HCT116 (cell line): ENCODE measurements around the gene CNST.

Experiments used
- CBX3 ChIP-seq: IDR thresholded peaks from 2 replicates; pipeline ENCODE4 v1.6.1; 2012; ENCODE audit warnings: low read depth
- CEBPB ChIP-seq: IDR thresholded peaks from 2 replicates; pipeline ENCODE4 v1.6.1; 2012; ENCODE audit warnings: low read depth
- EZH2 ChIP-seq: fragments of 200-600 bp; sonication (generic); IDR thresholded peaks from 2 replicates; pipeline ENCODE4 v1.6.1; 2017; ENCODE audit warnings: antibody characterized with exemption, mixed run types
- EZH2phosphoT487 ChIP-seq: fragments of 200-600 bp; IDR thresholded peaks from 2 replicates; pipeline ENCODE4 v1.6.1; 2018; ENCODE audit warnings: antibody characterized with exemption, borderline replicate concordance
- POLR2A ChIP-seq: IDR thresholded peaks from 2 replicates; pipeline ENCODE4 v1.7.0; 2011; ENCODE audit warnings: borderline replicate concordance; ENCODE audit not compliant: insufficient read depth, insufficient read length; ENCODE audit errors: extremely low read depth
- SRF ChIP-seq: IDR thresholded peaks from 2 replicates; pipeline ENCODE4 v1.6.1; 2012; ENCODE audit warnings: low read depth
- TCF7L2 ChIP-seq: IDR thresholded peaks from 2 replicates; pipeline ENCODE4 v1.7.0; 2011; ENCODE audit warnings: borderline replicate concordance, inconsistent platforms; ENCODE audit not compliant: insufficient read depth, insufficient read length; ENCODE audit errors: extremely low read depth
- YY1 ChIP-seq: IDR thresholded peaks from 2 replicates; pipeline ENCODE4 v1.6.1; 2011; ENCODE audit warnings: low read length, low read depth, moderate library complexity, mild to moderate bottlenecking; ENCODE audit not compliant: insufficient replicate concordance; ENCODE audit errors: extremely low read depth
- ZNF274 ChIP-seq: fragments of 200-500 bp; sonication (Bioruptor generic); IDR thresholded peaks from 2 replicates; pipeline ENCODE4 v1.6.1; 2014; ENCODE audit warnings: mild to moderate bottlenecking, low read depth, low read length, inconsistent platforms
- TF ChIP-seq, protein P1 (sequence below), 3 experiments: fragments of 200-600 bp in 1 of 3; sonication (generic) in 1 of 3; IDR thresholded peaks in 2 of 3; conservative IDR thresholded peaks in 1 of 3; 2 replicates each; pipeline ENCODE4 v1.5.1; 2012 to 2017; ENCODE audit warnings: low read depth in 2 of 3, low read length in 2 of 3, antibody characterized with exemption in 1 of 3, borderline replicate concordance in 1 of 3, control low read depth in 1 of 3, mild to moderate bottlenecking in 1 of 3, mixed read lengths in 1 of 3, mixed run types in 1 of 3, moderate library complexity in 1 of 3; ENCODE audit not compliant: insufficient read depth in 1 of 3
- TF ChIP-seq, protein P2 (sequence below): IDR thresholded peaks from 2 replicates; pipeline ENCODE4 v1.6.1; 2012

DNA sequence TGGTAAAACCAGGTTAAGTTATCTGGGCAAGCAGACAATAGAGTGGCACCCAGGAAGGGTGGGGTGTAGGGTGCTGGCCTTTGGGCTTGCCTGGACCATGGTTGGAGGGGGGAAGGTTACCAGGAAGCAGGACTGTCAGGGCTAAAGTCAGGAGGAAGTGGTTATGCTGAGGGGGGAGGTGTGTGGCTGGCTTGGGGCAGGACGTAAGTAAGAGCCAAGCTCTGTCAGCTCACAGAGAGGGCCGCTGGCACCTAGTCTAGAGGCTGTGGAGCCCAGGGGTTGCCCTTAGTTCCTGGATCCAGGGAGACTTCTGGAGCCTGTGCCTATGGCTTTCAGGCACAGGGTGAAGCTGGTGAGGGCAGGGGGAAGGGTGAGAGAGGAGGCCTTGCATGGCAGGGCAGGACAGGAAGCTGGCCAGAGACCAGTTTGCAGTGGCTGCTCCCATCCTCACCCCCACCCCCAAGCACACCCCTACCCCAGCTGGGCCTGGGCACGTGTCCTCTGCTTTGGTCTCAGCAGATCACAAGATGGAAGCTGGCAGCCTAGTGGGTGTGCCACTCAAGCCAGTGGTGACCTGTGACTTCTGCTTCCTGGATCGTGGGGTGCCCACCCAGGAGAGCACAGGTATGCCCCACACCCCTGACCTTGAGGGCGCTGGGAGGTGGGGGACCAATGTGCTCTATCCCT is 38.7 kb upstream of the CNST start:
- no peak for TF ChIP-seq SRF
- TF ChIP-seq, protein P1, sequence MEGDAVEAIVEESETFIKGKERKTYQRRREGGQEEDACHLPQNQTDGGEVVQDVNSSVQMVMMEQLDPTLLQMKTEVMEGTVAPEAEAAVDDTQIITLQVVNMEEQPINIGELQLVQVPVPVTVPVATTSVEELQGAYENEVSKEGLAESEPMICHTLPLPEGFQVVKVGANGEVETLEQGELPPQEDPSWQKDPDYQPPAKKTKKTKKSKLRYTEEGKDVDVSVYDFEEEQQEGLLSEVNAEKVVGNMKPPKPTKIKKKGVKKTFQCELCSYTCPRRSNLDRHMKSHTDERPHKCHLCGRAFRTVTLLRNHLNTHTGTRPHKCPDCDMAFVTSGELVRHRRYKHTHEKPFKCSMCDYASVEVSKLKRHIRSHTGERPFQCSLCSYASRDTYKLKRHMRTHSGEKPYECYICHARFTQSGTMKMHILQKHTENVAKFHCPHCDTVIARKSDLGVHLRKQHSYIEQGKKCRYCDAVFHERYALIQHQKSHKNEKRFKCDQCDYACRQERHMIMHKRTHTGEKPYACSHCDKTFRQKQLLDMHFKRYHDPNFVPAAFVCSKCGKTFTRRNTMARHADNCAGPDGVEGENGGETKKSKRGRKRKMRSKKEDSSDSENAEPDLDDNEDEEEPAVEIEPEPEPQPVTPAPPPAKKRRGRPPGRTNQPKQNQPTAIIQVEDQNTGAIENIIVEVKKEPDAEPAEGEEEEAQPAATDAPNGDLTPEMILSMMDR (IDR thresholded peaks at IDR 0.05 in 2 of 3, conservative IDR thresholded peaks at IDR 0.05 in 1 of 3; ENCODE audit: borderline replicate concordance in 1 of 3, insufficient read depth in 1 of 3, low read depth in 2 of 3, low read length in 2 of 3) = no peak
- TF ChIP-seq EZH2phosphoT487 = no peak
- TF ChIP-seq, protein P2, sequence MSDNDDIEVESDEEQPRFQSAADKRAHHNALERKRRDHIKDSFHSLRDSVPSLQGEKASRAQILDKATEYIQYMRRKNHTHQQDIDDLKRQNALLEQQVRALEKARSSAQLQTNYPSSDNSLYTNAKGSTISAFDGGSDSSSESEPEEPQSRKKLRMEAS = no peak
- no peak for TF ChIP-seq CEBPB
- no peak for TF ChIP-seq ZNF274
- no peak for TF ChIP-seq CBX3
- no peak for TF ChIP-seq YY1
- no peak for TF ChIP-seq EZH2
- TF ChIP-seq TCF7L2 = no peak
- no peak for TF ChIP-seq POLR2A
